ENCODE results near the gene TSKS. TPM values are rescaled to one million over a fixed set of nuclear protein-coding genes. Genes with fewer than 3 reads are reported as not detected.
A peak's percentile ranks its signal among the peaks of the same experiment; 100 is the strongest.

TSKS gene
- total and polyA plus RNA-seq, 10 of the 15 experiments (the other 5 are each of a cell fraction or from before 2014, with no cell fraction given) = not detected

DNA sequence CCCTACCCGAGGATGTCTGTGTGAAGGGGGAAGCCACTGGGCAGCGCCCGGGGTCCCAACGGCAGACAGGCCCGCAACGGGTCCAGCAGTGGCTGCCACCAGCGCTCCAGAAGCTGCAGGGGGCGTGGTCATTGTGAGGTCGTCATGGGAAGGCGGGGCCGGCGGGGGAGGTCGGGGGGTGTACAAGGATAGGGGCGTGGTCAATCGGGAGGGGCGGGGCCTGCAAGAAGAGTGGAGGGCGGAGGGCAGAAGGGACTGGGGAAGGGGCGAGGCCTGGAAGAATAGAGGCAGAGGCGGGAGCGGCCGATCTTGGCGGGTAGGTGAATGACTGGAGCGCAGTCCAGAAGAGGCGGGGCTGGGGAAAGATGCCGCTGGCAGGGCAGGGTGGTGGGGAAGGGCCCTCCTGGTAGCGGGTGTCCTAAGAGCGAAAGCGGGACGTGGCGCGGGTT is 45.6 kb upstream of the TSKS start:
- ChIA-PET RAD21 (ENCODE audit: unreplicated experiment) (no interaction called here), POLR2A (interaction anchor here (0.6 kb wide), 2 partner anchors 16 to 296 kb away, joined by 3 read pairs; partner anchors contain the start of gene FCGRT), CTCF (interaction anchor here (1.0 kb wide), 1 partner anchor 82 kb away, joined by 4 read pairs; no protein-coding TSS in a partner anchor), SMC1A (ENCODE audit: uncharacterized antibody, unreplicated experiment) (interaction anchor here (2.0 kb wide), 1 partner anchor 42 kb away, joined by 4 read pairs; the partner anchor contains the start of gene PTOV1)
- peaks cover 3% of the 10 kb centered on the region in 2 experiments; a peak in 3 of 4 replicates for H3K36me3 ChIP-seq (ENCODE audit: control insufficient read depth in 2 of 2, insufficient read depth in 2 of 2, low read length in 1 of 2)
- peak overlapping the region; percentile 87 for H3K4me2 ChIP-seq (ENCODE audit: control insufficient read depth, insufficient read depth)
- intact Hi-C loops (cut with micrococcal nuclease; ENCODE audit: unreplicated experiment) (loop anchor here (5.0 kb wide), 1 partner anchor 41 kb away; the partner anchor contains the start of gene AP2A1), in situ Hi-C loops (cut with MboI) (no loop called here)
- no peak for FAIRE-seq
- H3K9ac ChIP-seq (ENCODE audit: control insufficient read depth, insufficient read depth, low read length) = no peak overlapping the region
- H3K79me2 ChIP-seq (ENCODE audit: control insufficient read depth, insufficient read depth, low read length) = no peaks in the 10 kb centered on the region
- H3K4me1 ChIP-seq (ENCODE audit: control insufficient read depth, insufficient read depth, low read length) = peaks cover 7% of the 10 kb centered on the region; the same call in 1 of the 2 replicates
- peak overlapping the region; percentile 60; the same call in 1 of the 2 replicates for H3K4me3 ChIP-seq
- 6% methylated on average over 17 of the region's 31 CpGs for WGBS (ENCODE audit: insufficient coverage, insufficient replicate concordance, low lambda C conversion rate, missing lambda C conversion rate)
- DNase-seq (ENCODE audit: low read depth, low spot score) = no peak
- peak overlapping the region; percentile 67 for H2AFZ ChIP-seq (ENCODE audit: control insufficient read depth, low read depth, low read length)
- no peaks in the 10 kb centered on the region for H3K9me3 ChIP-seq (replicated peaks; ENCODE audit: control insufficient read depth, insufficient read depth, low read length)
- no peaks in the 10 kb centered on the region for H4K20me1 ChIP-seq (ENCODE audit: control insufficient read depth, insufficient read depth)
- no peaks in the 10 kb centered on the region for H3K27me3 ChIP-seq (replicated peaks in 1 of 2; ENCODE audit: control insufficient read depth in 2 of 2, insufficient read depth in 2 of 2, low read length in 1 of 2)
- ATAC-seq = peak; percentile 67
- H3K27ac ChIP-seq (ENCODE audit: control insufficient read depth, insufficient read depth) = no peak overlapping the region
- BruUV-seq (replicated peaks) = no TSS peak
- TF ChIP-seq RAD51 (IDR thresholded peaks at IDR 0.05) (no peak), HDGF (IDR thresholded peaks at IDR 0.05) (peak; percentile 52; the same call in 1 of the 2 replicates), PAX8 (IDR thresholded peaks at IDR 0.05) (no peak), RBBP5 (conservative IDR thresholded peaks at IDR 0.05) (no peak), IKZF1 (conservative IDR thresholded peaks at IDR 0.05) (no peak), NFYB (IDR thresholded peaks at IDR 0.05; ENCODE audit: insufficient read depth, low read depth, low read length) (no peak), ZNF384 (IDR thresholded peaks at IDR 0.05; ENCODE audit: borderline replicate concordance, low read depth, low read length) (no peak), TARDBP (IDR thresholded peaks at IDR 0.05; ENCODE audit: borderline replicate concordance) (no peak), SMAD5 (IDR thresholded peaks at IDR 0.05; ENCODE audit: low read depth) (no peak), CREM (IDR thresholded peaks at IDR 0.05; ENCODE audit: low read depth) (peak; percentile 26; the same call in 1 of the 2 replicates), POLR2A (IDR thresholded peaks at IDR 0.05; ENCODE audit: low read depth, low read length) (no peak; the same call in none of the 2 replicates), JUNB (IDR thresholded peaks at IDR 0.05) (no peak), NRF1 (conservative IDR thresholded peaks at IDR 0.05; ENCODE audit: low read depth, low read length) (no peak), MYB (IDR thresholded peaks at IDR 0.05; ENCODE audit: borderline replicate concordance, low read depth, low read length) (no peak), FOXM1 (IDR thresholded peaks at IDR 0.05; ENCODE audit: low read depth, low read length) (no peak), IKZF2 (IDR thresholded peaks at IDR 0.05) (no peak), EGR1 (IDR thresholded peaks at IDR 0.05; ENCODE audit: borderline replicate concordance in 1 of 2, low read depth in 2 of 2, low read length in 2 of 2) (peak in 1 of 2 experiments; percentile 39; a peak in 1 of 3 replicates)
- TF ChIP-seq, protein P1, sequence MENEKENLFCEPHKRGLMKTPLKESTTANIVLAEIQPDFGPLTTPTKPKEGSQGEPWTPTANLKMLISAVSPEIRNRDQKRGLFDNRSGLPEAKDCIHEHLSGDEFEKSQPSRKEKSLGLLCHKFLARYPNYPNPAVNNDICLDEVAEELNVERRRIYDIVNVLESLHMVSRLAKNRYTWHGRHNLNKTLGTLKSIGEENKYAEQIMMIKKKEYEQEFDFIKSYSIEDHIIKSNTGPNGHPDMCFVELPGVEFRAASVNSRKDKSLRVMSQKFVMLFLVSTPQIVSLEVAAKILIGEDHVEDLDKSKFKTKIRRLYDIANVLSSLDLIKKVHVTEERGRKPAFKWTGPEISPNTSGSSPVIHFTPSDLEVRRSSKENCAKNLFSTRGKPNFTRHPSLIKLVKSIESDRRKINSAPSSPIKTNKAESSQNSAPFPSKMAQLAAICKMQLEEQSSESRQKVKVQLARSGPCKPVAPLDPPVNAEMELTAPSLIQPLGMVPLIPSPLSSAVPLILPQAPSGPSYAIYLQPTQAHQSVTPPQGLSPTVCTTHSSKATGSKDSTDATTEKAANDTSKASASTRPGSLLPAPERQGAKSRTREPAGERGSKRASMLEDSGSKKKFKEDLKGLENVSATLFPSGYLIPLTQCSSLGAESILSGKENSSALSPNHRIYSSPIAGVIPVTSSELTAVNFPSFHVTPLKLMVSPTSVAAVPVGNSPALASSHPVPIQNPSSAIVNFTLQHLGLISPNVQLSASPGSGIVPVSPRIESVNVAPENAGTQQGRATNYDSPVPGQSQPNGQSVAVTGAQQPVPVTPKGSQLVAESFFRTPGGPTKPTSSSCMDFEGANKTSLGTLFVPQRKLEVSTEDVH (IDR thresholded peaks at IDR 0.05; ENCODE audit: low read depth, partially characterized antibody) = no peak
- TF ChIP-seq, protein P2, sequence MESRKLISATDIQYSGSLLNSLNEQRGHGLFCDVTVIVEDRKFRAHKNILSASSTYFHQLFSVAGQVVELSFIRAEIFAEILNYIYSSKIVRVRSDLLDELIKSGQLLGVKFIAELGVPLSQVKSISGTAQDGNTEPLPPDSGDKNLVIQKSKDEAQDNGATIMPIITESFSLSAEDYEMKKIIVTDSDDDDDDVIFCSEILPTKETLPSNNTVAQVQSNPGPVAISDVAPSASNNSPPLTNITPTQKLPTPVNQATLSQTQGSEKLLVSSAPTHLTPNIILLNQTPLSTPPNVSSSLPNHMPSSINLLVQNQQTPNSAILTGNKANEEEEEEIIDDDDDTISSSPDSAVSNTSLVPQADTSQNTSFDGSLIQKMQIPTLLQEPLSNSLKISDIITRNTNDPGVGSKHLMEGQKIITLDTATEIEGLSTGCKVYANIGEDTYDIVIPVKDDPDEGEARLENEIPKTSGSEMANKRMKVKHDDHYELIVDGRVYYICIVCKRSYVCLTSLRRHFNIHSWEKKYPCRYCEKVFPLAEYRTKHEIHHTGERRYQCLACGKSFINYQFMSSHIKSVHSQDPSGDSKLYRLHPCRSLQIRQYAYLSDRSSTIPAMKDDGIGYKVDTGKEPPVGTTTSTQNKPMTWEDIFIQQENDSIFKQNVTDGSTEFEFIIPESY (IDR thresholded peaks at IDR 0.05) = no peak
- TF ChIP-seq, protein P3, sequence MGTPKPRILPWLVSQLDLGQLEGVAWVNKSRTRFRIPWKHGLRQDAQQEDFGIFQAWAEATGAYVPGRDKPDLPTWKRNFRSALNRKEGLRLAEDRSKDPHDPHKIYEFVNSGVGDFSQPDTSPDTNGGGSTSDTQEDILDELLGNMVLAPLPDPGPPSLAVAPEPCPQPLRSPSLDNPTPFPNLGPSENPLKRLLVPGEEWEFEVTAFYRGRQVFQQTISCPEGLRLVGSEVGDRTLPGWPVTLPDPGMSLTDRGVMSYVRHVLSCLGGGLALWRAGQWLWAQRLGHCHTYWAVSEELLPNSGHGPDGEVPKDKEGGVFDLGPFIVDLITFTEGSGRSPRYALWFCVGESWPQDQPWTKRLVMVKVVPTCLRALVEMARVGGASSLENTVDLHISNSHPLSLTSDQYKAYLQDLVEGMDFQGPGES (IDR thresholded peaks at IDR 0.05) = no peak
